COLO668 (cell line): ENCODE results near the gene STRAP.

ENCODE experiments used
- DNase-seq: peaks from one replicate; lab custom pipeline; 2025; ENCODE audit not compliant: unreplicated experiment; lab: John Stamatoyannopoulos, UW

The STRAP gene

DNA sequence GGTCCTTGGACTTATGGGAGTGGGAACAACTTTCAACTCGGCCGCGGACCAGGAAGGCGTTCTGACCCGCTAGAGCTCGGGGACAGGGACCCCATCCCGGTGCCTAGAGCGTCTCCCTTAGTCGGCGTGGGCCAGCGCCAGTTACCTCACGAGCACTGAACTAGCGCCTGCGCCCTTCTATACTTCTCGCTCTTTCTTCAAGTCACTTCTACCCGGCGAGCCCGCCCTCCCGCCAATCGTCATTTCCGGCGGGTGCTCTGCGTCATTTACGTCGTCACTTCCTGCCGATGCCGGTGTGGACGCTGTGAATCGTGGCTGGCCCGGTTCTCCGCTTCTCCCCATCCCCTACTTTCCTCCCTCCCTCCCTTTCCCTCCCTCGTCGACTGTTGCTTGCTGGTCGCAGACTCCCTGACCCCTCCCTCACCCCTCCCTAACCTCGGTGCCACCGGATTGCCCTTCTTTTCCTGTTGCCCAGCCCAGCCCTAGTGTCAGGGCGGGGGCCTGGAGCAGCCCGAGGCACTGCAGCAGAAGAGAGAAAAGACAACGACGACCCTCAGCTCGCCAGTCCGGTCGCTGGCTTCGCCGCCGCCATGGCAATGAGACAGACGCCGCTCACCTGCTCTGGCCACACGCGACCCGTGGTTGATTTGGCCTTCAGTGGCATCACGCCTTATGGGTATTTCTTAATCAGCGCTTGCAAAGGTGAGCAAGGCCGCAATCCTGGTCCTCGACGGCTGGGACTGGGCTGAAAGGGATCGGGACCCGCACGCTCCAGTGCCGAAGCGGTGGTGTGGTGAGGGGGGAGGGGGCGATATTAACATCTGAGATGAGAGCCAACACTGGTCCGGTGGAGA, at the start of gene STRAP:
Gene STRAP (plus strand): TSS at position 270 of the 854 bp plus-strand sequence. CDS start 321 bp downstream, at position 591.
- DNase-seq = peak; percentile 91

DNA sequence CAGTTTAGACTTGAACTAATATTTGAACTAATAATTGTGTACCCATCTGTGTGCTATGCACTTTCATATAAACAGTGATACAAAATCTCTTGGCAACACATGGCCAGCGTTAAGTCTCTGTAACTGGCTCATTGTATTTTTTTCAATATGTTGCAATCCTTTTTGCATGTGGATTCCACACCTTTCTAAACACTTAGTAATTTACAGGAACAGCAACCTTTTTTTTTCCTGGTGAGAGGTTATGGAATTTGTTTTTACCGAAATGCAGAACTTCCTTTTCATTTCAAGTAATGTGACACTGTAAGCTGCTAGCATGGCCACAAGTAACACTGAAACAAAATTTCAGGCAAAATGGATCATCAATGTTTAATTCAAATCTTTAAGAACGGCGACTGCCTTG, 47.6 kb upstream of the STRAP start:
- no peak for DNase-seq

DNA sequence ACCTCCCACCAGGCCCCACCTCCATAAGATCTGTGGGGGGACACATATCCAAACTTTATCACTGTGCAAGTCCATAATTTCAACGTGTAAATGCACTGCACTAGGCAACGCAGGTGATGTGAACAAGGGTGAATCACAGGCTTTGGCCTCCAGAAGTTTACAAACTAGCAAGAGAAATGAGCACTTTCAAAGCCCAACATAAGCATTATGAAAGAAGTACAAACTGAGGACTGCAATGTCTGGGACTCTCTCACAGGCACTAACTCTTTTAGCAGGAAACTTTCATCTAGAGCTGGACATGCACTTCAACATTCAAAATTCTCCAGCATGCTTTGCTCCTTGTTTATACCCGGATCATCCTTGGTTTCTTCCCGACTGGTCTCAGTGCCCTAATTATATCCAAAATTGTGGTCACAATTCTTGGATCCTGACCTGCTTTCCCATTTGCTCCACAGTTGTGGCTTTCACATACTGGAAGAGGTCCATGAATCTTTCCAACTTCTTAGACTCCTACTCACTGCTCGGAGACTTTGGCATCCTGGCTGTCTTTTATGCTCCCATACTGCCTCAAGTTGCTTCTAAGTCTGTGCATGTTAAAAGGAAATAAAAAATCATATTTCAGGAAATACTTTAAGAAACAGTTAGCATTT, 44.9 kb upstream of the STRAP start:
- DNase-seq = no peak

DNA sequence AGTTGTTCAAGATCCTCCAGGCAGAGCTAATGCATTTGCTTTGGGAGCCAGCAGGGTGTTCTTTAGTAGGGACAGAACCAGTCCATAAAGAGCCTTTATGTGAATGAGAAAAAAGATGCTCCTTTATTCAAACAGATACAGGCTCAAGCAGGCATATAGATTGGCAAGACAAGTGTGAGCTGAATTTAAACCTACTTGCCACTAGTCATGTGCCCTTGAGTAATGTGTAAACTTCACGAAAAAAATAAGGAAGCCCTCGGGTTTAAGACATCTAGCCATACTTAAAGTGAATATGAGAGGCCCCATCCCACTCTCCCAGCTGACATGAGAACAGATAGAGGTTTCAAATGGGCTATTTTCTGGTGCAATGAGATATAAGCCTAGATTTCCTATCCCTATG, 43.1 kb upstream of the STRAP start:
- no peak for DNase-seq

DNA sequence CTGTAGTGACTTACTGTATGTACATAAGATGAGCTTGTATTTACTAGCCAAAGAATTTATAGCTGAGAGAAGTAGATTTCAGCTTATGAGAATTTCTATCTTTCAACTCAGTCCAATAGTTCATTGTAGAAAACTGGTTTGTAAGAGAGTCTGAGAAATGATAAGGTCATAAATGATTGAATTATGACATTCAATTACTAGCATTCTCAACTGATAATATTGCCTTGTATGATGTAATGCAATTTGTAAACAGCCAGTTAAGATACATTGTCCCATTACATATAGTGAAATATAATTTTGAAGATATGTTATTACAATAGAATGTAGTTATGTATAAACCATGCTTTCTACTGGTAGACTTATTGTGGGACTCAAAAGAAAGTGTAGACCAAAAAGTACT, 42.5 kb upstream of the STRAP start:
- no peak for DNase-seq

DNA sequence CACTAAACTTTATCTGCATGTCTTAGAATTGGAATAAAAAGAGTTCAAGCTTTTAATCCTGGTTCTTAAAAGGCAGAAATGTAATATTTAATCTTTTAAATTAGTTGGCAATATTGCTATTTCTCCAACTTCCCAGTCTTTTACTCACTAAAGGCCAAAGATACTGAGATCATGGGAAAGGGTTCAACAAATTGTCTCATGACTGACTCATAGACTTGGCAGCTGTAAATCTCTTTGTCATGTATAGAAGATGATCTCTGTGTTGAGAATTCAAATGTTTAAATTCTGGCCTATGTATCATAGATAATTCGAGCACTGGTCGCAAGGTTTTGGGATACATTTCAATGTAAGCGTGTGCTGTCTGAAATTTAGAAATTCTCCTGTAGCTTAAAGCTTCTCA, 40.1 kb upstream of the STRAP start:
- DNase-seq = no peak

DNA sequence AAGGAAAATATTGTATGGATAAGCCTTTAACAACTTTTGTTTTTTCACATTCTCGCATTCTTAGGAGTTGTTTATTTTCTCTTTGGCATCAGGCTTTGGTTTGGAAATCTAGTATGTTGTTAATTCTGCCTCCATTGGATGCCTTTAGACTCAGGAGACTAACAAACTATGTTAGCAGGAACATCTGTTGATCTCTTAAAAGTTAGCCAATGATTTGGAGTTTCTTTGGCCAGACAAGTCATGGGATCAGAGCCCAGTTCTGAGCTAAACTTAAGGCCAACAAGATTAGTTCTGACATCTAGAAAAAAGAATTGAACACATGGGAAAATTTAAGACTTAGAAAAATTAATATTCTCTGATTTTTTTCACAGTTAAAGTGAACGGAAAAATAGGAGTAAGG, 35.3 kb upstream of the STRAP start:
- DNase-seq = no peak

DNA sequence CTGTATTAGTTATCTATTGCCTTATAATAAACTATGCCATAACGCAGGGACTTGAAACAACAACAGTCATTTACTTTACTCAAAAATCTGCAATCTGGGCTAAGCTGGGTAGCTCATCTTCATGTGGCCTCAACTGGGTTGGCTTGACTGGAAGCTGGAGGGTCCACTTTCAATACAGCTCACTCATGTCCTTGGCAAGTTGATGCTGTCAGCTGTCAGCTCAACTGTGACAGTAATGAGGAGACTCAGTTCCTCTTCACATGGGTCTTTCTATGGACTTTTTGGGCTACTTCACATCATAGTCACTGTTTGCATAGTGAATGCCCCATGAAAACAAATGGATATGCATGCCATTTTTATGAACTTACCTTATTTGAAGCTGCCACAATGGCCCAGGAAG, 33.6 kb upstream of the STRAP start:
- DNase-seq = no peak

DNA sequence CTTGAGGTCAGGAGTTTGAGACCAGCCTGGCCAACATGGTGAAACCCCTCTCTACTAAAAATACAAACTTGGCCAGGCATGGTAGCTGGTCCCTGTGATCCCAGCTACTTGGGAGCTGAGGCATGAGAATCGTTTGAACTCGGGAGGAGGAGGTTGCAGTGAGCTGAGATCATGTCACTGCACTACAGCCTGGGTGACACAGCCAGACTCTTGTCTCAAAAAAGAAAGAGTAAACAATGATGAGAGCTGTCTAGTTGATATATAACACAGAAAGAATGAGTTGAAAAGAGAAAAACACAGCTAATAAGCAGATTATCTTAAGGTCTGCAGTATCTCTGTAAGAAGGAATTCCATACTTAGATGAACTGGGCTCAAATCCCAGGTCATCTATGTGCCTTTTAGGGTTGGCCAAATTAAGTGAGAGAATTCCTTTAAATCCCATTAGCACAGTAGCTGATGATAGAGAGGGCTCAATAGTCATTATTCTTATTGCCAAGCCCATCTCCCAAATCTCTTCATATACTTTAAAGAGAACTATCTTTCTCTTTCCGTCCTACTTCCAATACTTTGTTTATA, 31.1 kb upstream of the STRAP start:
- no peak for DNase-seq

- no peak for DNase-seq
Measured at GRCh38 chr12:15851919-15852318, 30.3 kb upstream of the STRAP start.

DNA sequence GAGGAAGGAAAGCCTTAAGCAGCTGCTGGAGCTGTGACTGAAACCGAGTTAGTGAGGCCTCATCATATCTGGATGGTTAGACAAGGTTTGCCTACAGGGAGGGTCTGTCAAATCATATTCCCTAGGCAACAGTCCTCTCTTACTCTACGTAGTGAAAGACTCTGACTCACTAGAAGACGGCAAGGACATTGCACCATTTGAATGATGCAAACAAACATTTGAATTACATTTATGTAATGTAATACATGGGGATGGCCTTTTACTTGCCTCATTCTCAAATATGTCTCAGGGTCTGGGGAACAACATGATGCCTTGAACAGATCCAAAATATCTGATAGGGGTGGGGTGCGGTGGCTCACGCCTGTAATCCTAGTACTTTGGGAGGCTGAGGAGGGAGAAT, 29.8 kb upstream of the STRAP start:
- no peak for DNase-seq

DNA sequence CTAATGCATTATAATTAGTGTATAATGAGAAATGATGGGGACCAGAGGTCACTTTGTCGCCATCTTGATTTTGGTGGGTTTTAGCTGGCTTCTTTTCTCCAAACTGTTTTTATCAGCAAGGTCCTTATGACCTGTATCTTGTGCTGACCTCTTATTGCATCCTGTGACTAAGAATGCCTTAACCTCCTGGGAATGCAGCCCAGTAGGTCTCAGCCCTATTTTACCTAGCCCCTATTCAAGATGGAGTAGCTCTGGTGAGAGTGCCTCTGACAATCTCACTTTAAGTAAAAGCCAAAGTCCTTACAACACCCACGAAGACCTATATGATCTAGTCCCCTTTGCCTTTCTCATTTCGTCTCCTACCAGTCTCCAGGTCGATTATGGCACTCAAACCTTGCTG, 28.3 kb upstream of the STRAP start:
- DNase-seq = no peak

DNA sequence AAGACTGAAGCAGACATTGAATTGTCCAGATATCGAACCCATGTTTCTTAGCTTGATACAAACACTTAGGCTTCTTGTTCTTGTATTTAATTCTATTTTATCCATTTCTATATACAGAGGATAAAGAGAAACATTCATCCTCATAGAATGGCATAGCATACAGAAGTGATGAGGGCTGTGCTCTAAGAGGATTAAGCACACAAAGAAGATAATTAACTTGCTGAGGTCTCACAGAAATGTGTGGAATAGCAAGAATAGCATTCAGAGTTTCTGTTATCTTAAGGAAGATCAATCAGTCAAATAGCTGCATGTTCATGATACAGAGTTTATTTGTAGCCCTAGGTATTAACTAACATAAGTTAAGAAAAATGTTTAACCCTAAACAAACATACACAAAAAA, 27.3 kb upstream of the STRAP start:
- no peak for DNase-seq

DNA sequence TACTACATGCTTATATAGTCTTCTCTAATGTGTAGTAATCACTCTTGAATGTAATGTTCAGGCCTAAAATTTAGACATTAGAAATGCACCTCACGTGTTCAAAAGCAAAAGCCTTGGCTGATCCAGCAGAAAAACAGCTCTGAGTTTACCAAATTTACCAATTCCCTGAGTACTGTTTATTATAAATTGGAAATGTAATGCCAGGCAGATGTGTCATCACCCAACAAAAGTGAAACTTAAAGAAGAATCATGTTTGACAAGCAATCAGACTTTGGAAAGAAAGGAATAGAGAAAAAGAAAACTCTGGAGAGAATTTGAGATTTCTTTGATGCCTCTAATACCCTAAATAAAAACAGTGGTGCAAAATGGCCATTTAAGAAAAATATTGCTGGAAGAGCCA, 26.5 kb upstream of the STRAP start:
- no peak for DNase-seq

DNA sequence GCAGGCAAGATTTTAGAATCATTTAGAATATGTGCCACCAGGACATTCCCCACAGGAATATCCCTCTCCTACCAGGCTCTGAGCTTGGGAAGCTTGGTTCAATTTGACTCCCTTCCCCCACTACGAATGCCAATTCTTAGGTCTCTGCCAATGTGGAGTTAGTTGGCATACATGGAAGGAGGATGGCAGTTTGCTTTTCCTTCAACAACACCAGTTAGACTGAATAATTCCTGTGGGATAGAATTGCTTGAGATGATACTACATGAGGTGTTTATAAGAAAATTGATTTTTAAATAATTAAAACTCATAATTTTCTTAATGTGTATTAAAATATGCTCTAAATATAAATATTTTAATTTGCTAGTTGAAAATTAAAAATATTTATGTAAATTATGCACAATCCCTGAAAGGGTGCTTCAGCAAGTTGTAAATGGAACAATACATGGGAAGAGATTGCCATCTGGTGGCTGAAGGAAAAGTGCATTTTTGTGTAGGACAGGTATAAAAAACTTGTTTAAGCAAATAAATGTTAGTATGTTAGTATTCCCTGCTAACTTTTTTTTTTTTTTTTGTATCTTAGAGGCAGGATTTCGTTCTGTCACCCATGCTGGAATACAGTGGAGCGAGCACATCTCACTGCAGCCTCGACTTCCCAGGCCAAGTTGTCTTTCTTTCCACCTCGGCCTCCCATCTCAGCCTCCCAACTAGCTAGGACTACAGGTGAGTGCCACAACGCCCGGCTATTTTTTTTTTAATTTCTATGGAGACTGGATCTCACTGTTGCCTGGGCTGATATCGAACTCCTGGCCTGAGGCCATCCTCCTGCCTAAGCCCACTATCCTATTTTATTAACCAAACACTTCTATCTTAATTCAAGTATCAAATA, 25.8 kb upstream of the STRAP start:
- peak; percentile 35 for DNase-seq

GRCh38 chr12:15858353-15858752, 23.8 kb upstream of the STRAP start:
- DNase-seq = no peak

DNA sequence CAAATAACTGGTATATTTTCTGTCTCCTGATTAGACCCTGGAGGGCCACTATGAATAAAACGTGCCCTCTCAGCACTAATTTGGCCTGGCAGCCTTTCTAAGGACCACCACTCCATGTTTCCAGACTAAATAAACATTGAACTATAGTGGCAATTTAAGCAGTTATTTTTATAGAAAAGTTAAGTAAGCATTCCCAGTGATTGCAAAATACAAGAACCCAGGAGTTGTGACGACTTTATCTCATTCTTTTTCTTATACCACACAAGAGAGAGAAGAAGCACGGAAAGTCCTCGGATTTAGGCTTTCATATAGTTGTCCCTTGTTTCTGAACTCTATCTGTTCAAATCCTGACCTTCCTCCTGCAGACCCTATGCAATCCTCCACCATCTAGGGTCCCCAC, 23.1 kb upstream of the STRAP start:
- no peak for DNase-seq

- DNase-seq = no peak
Measured at GRCh38 chr12:15861404-15861803, 20.8 kb upstream of the STRAP start.

DNA sequence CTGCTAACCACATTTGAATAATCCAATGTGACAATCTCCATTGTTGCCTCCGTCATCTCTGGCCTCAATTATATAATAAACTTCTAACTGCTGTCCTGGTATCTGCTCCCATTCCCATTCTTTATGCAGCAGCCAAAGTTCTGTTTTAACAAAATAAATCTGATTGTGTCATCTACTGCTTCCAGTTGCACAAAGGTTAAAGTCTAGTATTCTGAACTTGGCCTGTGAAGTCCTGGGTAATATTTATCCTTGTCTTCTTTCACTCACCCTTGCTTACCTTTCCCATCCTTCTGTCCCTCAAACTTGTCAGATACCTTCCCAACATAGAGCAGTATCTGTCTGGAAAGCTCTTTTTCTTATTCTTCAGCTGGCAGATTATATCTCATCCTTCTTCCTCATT, 19.3 kb upstream of the STRAP start:
- DNase-seq = no peak

- no peak for DNase-seq
Measured at GRCh38 chr12:15863372-15863771, 18.8 kb upstream of the STRAP start.

DNA sequence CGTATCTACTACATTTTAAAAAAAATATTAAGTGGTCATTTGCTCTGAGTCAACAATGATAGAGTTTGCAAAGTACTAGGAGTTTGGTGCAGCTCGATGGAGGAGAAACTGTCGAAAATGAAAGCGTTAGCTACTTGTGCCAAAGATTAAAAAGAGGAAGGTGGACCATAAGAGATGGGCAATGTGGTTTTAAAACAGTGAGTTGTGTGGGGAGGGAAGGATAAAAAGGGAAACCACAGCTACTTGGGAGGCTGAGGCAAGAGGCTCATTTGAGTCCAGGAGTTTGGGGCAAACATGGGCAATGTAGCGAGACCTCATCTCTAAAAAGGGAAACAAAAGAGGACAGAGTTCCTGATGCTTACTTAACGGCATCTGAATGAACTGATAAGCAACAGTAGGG, 18.2 kb upstream of the STRAP start:
- no peak for DNase-seq
